HepG2 (cell line): ENCODE measurements around the gene TAS2R40. TPM values are rescaled to one million over a fixed set of nuclear protein-coding genes. Genes with fewer than 3 reads are reported as not detected.

Source experiments
- ATAC-seq: fragments of 200-7000 bp; cut with Tn5 transposase; 3 replicates; pipeline ENCODE4 v1.9.1; 2020; ENCODE audit warnings: mild to moderate bottlenecking, moderate library complexity
- BruUV-seq: library from RNA; stranded (reverse); fragments of 400-500 nt; replicated peaks from 2 replicates; lab custom pipeline; 2021; lab: Mats Ljungman, UMichigan
- CTCF ChIA-PET: fragments of 300-600 bp; formaldehyde crosslinking; extraction: SDS; loops from one replicate; lab custom pipeline; 2021; ENCODE audit warnings: low total read pairs, inconsistent platforms, low intra/inter-chr PET ratio; lab: Yijun Ruan, JAX
- POLR2A ChIA-PET: fragments of 350-600 bp; sonication (Branson Sonifier 250); formaldehyde crosslinking; loops from one replicate; lab custom pipeline; 2020; ENCODE audit warnings: antibody characterized with exemption, inconsistent platforms; lab: Yijun Ruan, JAX
- DNase-seq: peaks from one replicate; pipeline ENCODE4 v3.0.0-alpha.2; 2015; ENCODE audit warnings: low spot score
- FAIRE-seq: peaks from 3 replicates; lab custom pipeline; 2011; peaks lifted over from hg19 to GRCh38; lab: Jason Lieb, UNC
- H2AFZ ChIP-seq: one replicate; pipeline ENCODE4 v1.6.1; 2011; ENCODE audit warnings: low read length, inconsistent platforms
- H3K27ac ChIP-seq: fragments of 300-600 bp; 3 replicates; pipeline ENCODE4 v1.8.0; 2011; ENCODE audit warnings: mixed run types, mild to moderate bottlenecking, mixed read lengths, low read length, inconsistent platforms; ENCODE audit not compliant: insufficient read depth; ENCODE audit errors: extremely low read length
- H3K27me3 ChIP-seq, 2 experiments: fragments of 200-600 bp in 1 of 2; 2 replicates in 1 of 2; 3 replicates in 1 of 2; pipeline versions ENCODE4 v1.6.0 to v1.8.0; 2011; ENCODE audit warnings: low read length in 2 of 2, mild to moderate bottlenecking in 2 of 2, moderate library complexity in 2 of 2, inconsistent platforms in 1 of 2; ENCODE audit not compliant: insufficient read depth in 2 of 2, control insufficient read depth in 1 of 2
- H3K36me3 ChIP-seq, 2 experiments: fragments of 200-600 bp in 1 of 2; replicated peaks in 1 of 2; 2 replicates in 1 of 2; 3 replicates in 1 of 2; pipeline versions ENCODE4 v1.5.1 to v1.8.0; 2011; ENCODE audit warnings: low read length in 2 of 2, inconsistent platforms in 1 of 2; ENCODE audit not compliant: insufficient read depth in 2 of 2, control insufficient read depth in 1 of 2
- H3K4me1 ChIP-seq: 2 replicates; pipeline ENCODE4 v1.5.1; 2012; ENCODE audit warnings: low read length, inconsistent platforms; ENCODE audit not compliant: insufficient read depth
- H3K4me2 ChIP-seq: 2 replicates; pipeline ENCODE4 v1.6.0; 2011; ENCODE audit warnings: low read depth, low read length, inconsistent platforms
- H3K4me3 ChIP-seq, 3 experiments: fragments of 200-600 bp in 1 of 3; sonication (generic), shearing (Covaris generic) in 1 of 3; replicated peaks in 1 of 3; 2 replicates each; pipeline ENCODE4 v1.5.1; 2011 to 2016; ENCODE audit warnings: low read length in 3 of 3, inconsistent platforms in 2 of 3, low read depth in 2 of 3, mild to moderate bottlenecking in 2 of 3, control low read depth in 1 of 3, mixed read lengths in 1 of 3; ENCODE audit not compliant: insufficient read depth in 1 of 3
- H3K79me2 ChIP-seq: one replicate; pipeline ENCODE4 v1.6.1; 2011; ENCODE audit warnings: low read length, inconsistent platforms; ENCODE audit not compliant: insufficient read depth
- H3K9ac ChIP-seq: 2 replicates; pipeline ENCODE4 v1.6.0; 2011; ENCODE audit warnings: mild to moderate bottlenecking, low read depth, low read length, inconsistent platforms; ENCODE audit not compliant: insufficient read depth
- H3K9me3 ChIP-seq: 2 replicates; pipeline ENCODE4 v1.5.1; 2012; ENCODE audit warnings: mild to moderate bottlenecking, low read length
- H4K20me1 ChIP-seq: 2 replicates; pipeline ENCODE4 v1.6.0; 2011; ENCODE audit warnings: inconsistent platforms, mild to moderate bottlenecking, low read length, moderate library complexity; ENCODE audit not compliant: insufficient read depth
- DMAP1 ChIP-seq: IDR thresholded peaks from 2 replicates; pipeline ENCODE4 v1.6.1; 2016
- GTF3A ChIP-seq: sonication (generic); formaldehyde crosslinking; conservative IDR thresholded peaks from 2 replicates; pipeline ENCODE4 v1.4.0; 2020; ENCODE audit warnings: mild to moderate bottlenecking, missing genetic modification reagents
- HMGXB4 ChIP-seq, 2 experiments: sonication (generic) in 1 of 2; formaldehyde crosslinking in 1 of 2; IDR thresholded peaks; 2 replicates each; pipeline versions ENCODE4 v1.4.0 to v1.6.1; 2018 to 2020; ENCODE audit warnings: missing genetic modification reagents in 2 of 2, borderline replicate concordance in 1 of 2, low read depth in 1 of 2, mild to moderate bottlenecking in 1 of 2, missing biosample characterization in 1 of 2
- PBX3 ChIP-seq: sonication (generic); formaldehyde crosslinking; IDR thresholded peaks from 2 replicates; pipeline ENCODE4 v1.8.1; 2023; ENCODE audit warnings: missing genetic modification reagents, inconsistent platforms, borderline replicate concordance
- ZBTB40 ChIP-seq, 2 experiments: fragments of 450-650 bp in 1 of 2; sonication (generic) in 1 of 2; formaldehyde crosslinking in 1 of 2; IDR thresholded peaks; 2 replicates each; pipeline versions ENCODE4 v1.6.1 to v1.8.0; 2016 to 2022; ENCODE audit warnings: antibody characterized with exemption in 1 of 2, mild to moderate bottlenecking in 1 of 2, missing genetic modification reagents in 1 of 2
- ZNF547 ChIP-seq: sonication (generic); formaldehyde crosslinking; IDR thresholded peaks from 2 replicates; pipeline ENCODE4 v1.5.1; 2020; ENCODE audit warnings: mild to moderate bottlenecking, missing genetic modification reagents
- WGBS: methylation state at CpG from one replicate; pipeline ENCODE4 v1.1.6; 2017; ENCODE audit warnings: low lambda C conversion rate; 5-methylcytosine and 5-hydroxymethylcytosine counted together
- in situ Hi-C: cut with HindIII; loops from 2 replicates; pipeline ENCODE4 v1.10.0; 2017; ENCODE audit warnings: low pct_unique_long_range_greater_than_20kb; ENCODE audit not compliant: extremely low pct_ligation_motif_present
- intact Hi-C: fragments of 100-400 bp; cut with micrococcal nuclease; formaldehyde crosslinking; loops from one replicate; pipeline ENCODE4 v1.10.0; 2022; ENCODE audit not compliant: unreplicated experiment
- polyA plus RNA-seq, 8 experiments: library from polyadenylated mRNA; depleted of rRNA in 3 of 8; stranded (reverse) in 7 of 8; unstranded in 1 of 8; fragments of >200 nt; fragmentation: Illumina TruSeq in 4 of 8; extraction: Trizol in 4 of 8; gene quantifications; 2 replicates each; pipeline versions ENCODE4 v1.2.1 to v1.2.3, GENCODE V29; 2011 to 2016; ENCODE audit warnings: low read depth in 4 of 8, missing spikeins in 1 of 8, mixed read lengths in 1 of 8; ENCODE audit not compliant: insufficient read depth in 1 of 8
- total RNA-seq, 5 experiments: library from RNA; depleted of rRNA; stranded (reverse); fragments of >200 nt; fragmentation: Illumina TruSeq; extraction: Trizol; gene quantifications; 2 replicates each; pipeline ENCODE4 v1.2.3, GENCODE V29; 2016; ENCODE audit warnings: low read depth in 1 of 5

TAS2R40 gene
- total and polyA plus RNA-seq, 2 of the 13 experiments (the other 11 are each of a cell fraction or from before 2014, with no cell fraction given) = not detected

GRCh38 chr7:143223784-143224183 lies 1.9 kb downstream of the TAS2R40 start:
- BruUV-seq = no TSS peak
- Histone ChIP-seq H4K20me1 (no peaks in the 10 kb centered on the region), H3K36me3 (no peaks in the 10 kb centered on the region), H3K4me2 (no peak overlapping the region), H3K9me3 (no peaks in the 10 kb centered on the region), H3K4me3 (no peak overlapping the region), H3K79me2 (no peaks in the 10 kb centered on the region), H2AFZ (no peak overlapping the region), H3K27me3 (0 out of 5 replicates have a peak, but pooled peaks cover 0 to 6% of the 10 kb centered on the region in 2 experiments), H3K9ac (no peak overlapping the region), H3K4me1 (no peaks in the 10 kb centered on the region), H3K27ac (no peak overlapping the region)
- FAIRE-seq = no peak
- no peak for DNase-seq
- TF ChIP-seq PBX3 (CRISPR knock-in tag) (no peak), ZBTB40 (IDR thresholded peaks at IDR 0.05) (no peak), ZBTB40 (CRISPR knock-in tag; IDR thresholded peaks at IDR 0.05) (no peak), GTF3A (CRISPR knock-in tag) (no peak), DMAP1 (CRISPR knock-in tag) (no peak), HMGXB4 (CRISPR knock-in tag; IDR thresholded peaks at IDR 0.05; ENCODE audit: borderline replicate concordance in 1 of 2, low read depth in 1 of 2) (no peak), ZNF547 (CRISPR knock-in tag) (no peak)
- ChIA-PET POLR2A (no interaction called here), CTCF (no interaction called here)
- no peak for ATAC-seq
- WGBS = 31% methylated on average over 4 of the region's 4 CpGs
- in situ Hi-C loops = no loop called here
- intact Hi-C loops = no loop called here
